Measurements from ENCODE around the gene RTEL1. TPM values are rescaled to one million over a fixed set of nuclear protein-coding genes. Genes with fewer than 3 reads are reported as not detected.

Gene RTEL1
- polyA plus RNA-seq, 1 donor from 2014 or later: 29.2 TPM

DNA sequence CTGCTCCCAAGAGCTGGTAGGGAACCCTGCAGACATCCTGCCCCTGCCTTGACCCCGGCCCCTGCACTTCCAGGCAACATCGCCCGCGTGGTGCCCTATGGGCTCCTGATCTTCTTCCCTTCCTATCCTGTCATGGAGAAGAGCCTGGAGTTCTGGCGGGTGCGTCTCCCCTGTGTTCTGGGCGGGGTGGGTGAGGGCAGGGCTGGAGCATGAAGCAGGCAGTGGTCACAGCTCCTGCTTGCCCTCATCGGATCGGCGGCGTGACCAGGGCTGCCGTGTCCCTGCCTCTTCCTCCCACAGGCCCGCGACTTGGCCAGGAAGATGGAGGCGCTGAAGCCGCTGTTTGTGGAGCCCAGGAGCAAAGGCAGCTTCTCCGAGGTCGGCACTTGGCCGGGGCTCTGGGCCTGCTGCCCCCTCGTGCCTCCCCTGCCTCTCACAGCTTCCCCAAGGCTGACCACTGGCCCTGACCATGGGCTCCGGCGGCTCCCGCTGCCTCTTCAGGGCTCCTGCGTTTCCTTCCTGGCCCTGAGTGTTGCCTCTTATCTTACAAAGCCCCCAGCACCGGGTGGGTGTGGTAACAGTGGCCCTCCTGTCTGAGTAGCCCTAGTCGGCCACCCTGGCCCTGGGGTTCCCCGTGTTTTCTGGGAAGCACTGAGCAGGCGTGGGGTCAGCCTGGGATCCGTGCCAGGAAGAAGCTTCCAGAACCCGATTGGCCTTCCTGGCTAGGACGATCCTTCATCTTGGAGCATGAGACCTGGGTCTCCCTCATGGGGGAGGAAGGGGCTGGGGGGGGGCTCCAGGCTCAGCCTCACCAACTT is 30.3 kb downstream of the RTEL1 start:
- Histone ChIP-seq H3K4me3 (ENCODE audit: low read length) (no peak overlapping the region), H3K79me2 (replicated peaks; ENCODE audit: insufficient read depth, low read length) (no peaks in the 10 kb centered on the region), H3K36me3 (ENCODE audit: insufficient read depth, low read length) (no peaks in the 10 kb centered on the region), H3K4me2 (ENCODE audit: low read length) (no peak overlapping the region), H2AFZ (ENCODE audit: low read depth, low read length) (no peak overlapping the region), H3F3A (ENCODE audit: insufficient read depth, low read length, poor library complexity, severe bottlenecking) (no peaks in the 10 kb centered on the region), H3K9ac (ENCODE audit: low read length) (no peak overlapping the region), H3K9me2 (ENCODE audit: insufficient read depth, low read length) (no peaks in the 10 kb centered on the region), H4K20me1 (ENCODE audit: insufficient read depth) (no peaks in the 10 kb centered on the region), H3K27me3 (ENCODE audit: insufficient read depth, low read depth, low read length) (no peaks in the 10 kb centered on the region), H3K27ac (ENCODE audit: low read length) (no peak overlapping the region), H3K9me3 (ENCODE audit: low read length) (no peaks in the 10 kb centered on the region)
- TF ChIP-seq MXI1 (conservative IDR thresholded peaks at IDR 0.05; ENCODE audit: poor library complexity, severe bottlenecking): no peak
- TF ChIP-seq TAF1 (IDR thresholded peaks at IDR 0.05; ENCODE audit: low read depth): no peak

DNA sequence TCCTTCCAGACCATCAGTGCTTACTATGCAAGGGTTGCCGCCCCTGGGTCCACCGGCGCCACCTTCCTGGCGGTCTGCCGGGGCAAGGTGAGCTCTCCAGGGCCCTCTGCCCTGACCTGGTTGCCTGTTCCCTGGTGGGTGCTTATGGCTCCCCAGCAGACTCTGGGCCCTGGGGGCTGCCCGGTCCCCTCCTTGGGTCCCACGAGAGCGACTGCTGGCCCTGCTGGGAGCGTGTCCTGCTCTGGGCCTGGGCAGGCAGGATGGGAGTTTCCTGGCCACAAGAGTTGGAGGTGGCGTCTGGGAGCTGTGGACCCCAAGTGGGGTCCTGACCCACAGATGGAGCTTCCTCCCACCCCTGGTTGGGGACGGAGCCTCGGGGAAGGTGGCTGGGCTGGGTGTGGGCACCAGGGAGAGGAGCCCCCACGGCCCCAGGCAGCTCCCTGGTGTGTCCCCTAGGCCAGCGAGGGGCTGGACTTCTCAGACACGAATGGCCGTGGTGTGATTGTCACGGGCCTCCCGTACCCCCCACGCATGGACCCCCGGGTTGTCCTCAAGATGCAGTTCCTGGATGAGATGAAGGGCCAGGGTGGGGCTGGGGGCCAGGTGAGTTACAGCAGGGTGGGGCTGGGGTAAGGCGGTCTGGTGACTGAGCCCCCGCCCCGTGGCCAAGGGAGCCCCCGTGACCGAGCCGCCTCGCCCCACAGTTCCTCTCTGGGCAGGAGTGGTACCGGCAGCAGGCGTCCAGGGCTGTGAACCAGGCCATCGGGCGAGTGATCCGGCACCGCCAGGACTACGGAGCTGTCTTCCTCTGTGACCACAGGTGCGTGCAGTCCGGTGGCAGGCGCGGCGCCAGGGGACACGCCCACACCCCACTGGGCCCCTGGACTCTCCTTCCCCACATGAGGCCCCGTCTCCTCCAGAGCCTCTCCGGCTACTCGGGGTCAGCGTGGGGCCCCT is 31.2 kb downstream of the RTEL1 start:
- H3K27ac ChIP-seq (ENCODE audit: low read length): no peak overlapping the region
- H2AFZ ChIP-seq (ENCODE audit: low read depth, low read length): no peak overlapping the region
- no peaks in the 10 kb centered on the region for H3K27me3 ChIP-seq (ENCODE audit: insufficient read depth, low read depth, low read length)
- no peaks in the 10 kb centered on the region for H3K79me2 ChIP-seq (replicated peaks; ENCODE audit: insufficient read depth, low read length)
- no peaks in the 10 kb centered on the region for H4K20me1 ChIP-seq (ENCODE audit: insufficient read depth)
- no peak overlapping the region for H3K4me3 ChIP-seq (ENCODE audit: low read length)
- H3K9ac ChIP-seq (ENCODE audit: low read length): no peak overlapping the region
- no peaks in the 10 kb centered on the region for H3F3A ChIP-seq (ENCODE audit: insufficient read depth, low read length, poor library complexity, severe bottlenecking)
- H3K9me3 ChIP-seq (ENCODE audit: low read length): no peaks in the 10 kb centered on the region
- no peaks in the 10 kb centered on the region for H3K36me3 ChIP-seq (ENCODE audit: insufficient read depth, low read length)
- no peak for TF ChIP-seq POLR2AphosphoS5 (IDR thresholded peaks at IDR 0.05)
- TF ChIP-seq, protein P1, sequence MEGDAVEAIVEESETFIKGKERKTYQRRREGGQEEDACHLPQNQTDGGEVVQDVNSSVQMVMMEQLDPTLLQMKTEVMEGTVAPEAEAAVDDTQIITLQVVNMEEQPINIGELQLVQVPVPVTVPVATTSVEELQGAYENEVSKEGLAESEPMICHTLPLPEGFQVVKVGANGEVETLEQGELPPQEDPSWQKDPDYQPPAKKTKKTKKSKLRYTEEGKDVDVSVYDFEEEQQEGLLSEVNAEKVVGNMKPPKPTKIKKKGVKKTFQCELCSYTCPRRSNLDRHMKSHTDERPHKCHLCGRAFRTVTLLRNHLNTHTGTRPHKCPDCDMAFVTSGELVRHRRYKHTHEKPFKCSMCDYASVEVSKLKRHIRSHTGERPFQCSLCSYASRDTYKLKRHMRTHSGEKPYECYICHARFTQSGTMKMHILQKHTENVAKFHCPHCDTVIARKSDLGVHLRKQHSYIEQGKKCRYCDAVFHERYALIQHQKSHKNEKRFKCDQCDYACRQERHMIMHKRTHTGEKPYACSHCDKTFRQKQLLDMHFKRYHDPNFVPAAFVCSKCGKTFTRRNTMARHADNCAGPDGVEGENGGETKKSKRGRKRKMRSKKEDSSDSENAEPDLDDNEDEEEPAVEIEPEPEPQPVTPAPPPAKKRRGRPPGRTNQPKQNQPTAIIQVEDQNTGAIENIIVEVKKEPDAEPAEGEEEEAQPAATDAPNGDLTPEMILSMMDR (IDR thresholded peaks at IDR 0.05; ENCODE audit: poor library complexity, severe bottlenecking): no peak
- TF ChIP-seq RAD21 (conservative IDR thresholded peaks at IDR 0.05): no peak
- TF ChIP-seq TAF1 (IDR thresholded peaks at IDR 0.05; ENCODE audit: low read depth): no peak
- no peak for TF ChIP-seq SMC3 (conservative IDR thresholded peaks at IDR 0.05; ENCODE audit: poor library complexity)
- TF ChIP-seq EZH2 (IDR thresholded peaks at IDR 0.05; ENCODE audit: borderline replicate concordance, insufficient read depth, low read length, poor library complexity, severe bottlenecking): no peak
- TF ChIP-seq REST (IDR thresholded peaks at IDR 0.05; ENCODE audit: borderline replicate concordance): no peak
- no peak for TF ChIP-seq EP300 (conservative IDR thresholded peaks at IDR 0.05; ENCODE audit: poor library complexity, severe bottlenecking)
- TF ChIP-seq MXI1 (conservative IDR thresholded peaks at IDR 0.05; ENCODE audit: poor library complexity, severe bottlenecking): no peak
- no peak overlapping the region for H3K4me2 ChIP-seq (ENCODE audit: low read length)
- no peaks in the 10 kb centered on the region for H3K9me2 ChIP-seq (ENCODE audit: insufficient read depth, low read length)
